ENCODE measurements around the gene GPX6.
"Not testable (repeated sequence)": the region's sequence is repeated elsewhere in the genome, so short reads cannot be mapped to it uniquely, and the experiment has no call there.

Gene GPX6

DNA sequence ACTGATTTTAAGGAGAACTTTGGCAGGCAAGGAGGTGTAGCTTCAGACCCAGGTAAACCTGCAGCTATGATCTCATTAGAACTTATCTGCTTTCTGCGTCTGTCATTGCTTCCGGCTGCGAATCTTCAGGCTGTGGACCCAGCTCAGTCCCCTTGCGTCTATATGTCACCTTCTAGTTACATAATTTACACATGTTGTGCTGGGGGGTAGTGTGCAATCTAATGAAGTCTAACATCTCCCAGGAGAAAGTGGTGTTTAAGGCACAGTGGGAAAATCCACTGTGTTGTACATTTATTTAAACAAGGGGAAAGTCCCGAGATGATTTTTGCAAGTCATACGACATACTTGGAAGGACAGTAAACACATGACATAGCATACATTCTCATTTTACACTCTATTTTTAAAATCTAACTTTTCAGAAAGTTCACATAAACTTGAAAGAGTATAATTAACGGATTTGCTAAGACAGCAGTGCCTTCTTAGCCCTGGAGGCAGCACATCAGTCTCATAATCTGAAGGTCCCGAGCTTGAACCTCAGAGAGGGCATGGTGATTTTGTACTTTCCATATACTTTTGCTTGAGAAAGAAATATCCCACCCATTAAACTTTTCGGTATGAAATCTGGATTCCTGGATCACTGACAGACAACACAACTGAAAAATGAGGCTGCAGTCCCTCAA is 35.2 kb downstream of the GPX6 start:
- ATAC-seq: no peak

DNA sequence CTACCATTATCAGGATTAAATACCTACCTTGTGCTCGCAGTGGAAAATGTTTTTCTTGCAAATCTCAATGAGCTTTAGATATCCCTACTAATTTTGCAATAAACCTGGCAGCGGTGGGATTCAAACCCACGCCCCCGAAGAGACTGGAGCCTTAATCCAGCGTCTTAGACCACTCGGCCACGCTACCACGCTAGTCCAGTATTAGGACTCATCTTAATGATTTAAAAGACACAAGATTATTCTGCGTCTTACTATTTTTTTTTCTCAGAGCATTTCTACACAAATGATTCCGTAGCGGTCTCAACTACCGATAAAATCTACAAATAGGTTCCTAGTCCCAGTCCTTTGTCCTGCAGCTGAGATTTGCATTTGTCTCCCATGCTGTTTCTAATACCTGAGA is 37.1 kb downstream of the GPX6 start:
- no peak for ATAC-seq

DNA sequence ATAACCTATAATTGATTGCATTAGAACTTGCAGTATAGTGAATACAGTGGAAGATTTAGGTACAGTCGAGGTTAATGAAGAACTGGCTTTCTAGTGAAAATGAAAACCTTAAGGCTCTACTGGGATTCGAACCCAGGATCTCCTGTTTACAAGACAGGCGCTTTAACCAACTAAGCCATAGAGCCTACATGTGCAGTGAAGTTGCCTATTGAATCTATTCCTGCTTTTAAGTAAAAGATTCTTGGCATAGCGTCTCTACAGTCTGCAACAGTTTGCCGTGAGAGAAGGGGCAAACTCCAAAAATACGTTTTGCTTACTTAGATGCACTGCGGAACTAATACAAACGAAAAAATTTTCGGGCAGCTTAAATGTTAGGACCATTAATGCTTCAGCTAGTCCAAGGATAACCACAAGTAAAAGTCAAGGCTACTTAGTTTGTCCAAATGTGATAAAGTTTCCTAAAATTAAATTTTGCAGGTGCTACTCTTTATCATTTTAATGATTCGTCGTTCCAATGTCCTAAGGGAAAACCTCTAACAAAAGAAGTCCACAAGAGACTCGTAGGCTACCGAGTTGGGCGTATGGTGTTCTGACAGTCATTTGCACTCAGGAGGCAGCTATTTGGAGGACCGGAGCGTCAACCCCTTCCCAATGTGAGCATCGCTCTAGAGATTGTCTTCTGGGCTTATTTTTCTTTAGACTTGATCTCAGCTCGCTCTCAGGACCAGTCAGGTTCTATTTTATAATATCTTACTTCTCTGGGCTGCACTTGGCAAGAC is 41.0 kb downstream of the GPX6 start:
- ATAC-seq: peak; percentile 38

DNA sequence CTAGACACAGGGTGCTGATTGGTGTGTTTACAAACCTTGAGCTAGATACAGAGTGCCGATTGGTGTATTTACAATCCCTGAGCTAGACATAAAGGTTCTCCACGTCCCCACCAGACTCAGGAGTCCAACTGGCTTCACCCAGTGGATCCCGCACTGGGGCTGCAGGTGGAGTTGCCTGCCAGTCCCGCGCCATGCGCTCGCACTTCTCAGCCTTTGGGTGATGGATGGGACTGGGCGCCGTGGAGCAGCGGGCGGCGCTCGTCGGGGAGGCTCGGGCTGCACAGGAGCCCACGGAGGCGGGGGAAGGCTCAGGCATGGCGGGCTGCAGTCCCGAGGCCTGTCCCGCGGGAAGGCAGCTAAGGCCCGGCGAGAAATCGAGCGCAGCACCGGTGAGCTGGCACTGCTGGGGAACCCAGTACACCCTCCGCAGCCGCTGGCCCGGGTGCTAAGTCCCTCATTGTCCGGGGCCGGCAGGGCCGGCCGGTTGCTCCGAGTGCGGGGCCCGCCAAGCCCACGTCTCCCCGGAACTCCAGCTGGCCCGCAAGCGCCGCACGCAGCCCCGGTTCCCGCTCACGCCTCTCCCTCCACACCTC is 46.3 kb downstream of the GPX6 start:
- not testable (repeated sequence) for ATAC-seq

DNA sequence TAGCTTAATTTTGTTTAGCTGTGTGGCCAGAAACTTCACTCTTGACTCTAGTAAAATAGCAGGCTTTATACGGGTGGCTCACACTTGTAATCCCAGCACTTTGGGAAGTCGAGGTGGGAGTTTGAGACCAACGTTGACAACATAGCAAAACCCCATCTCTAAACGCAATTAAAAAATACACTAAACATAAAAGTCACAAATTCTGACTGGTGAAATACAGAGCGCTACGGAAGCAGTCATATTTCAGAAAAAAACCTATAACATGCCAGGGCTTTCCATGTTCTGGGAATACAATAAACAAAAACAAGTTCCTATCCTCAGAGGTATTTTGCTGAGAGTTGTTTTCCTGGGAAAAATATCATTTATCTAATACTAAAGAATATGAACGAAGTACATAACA is 47.5 kb downstream of the GPX6 start:
- ATAC-seq: no peak

DNA sequence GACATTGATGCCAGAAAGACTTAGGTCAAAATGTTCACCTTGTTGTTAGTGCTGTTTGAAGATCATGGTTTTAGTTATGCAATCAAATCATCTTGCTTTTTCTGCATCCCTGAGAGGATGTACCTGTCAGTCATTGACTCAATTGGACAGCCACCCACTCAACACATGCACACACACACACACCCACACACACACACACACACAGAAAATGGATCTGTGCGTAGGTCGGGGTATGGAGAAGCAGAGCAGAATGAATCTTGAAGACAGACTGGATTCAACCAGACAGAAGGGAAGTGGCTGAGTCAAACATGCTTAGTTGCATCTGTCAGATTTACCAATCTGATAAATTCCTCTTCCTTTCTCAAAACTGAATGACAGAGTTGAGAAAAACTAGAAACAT is 53.2 kb downstream of the GPX6 start:
- ATAC-seq: no peak

DNA sequence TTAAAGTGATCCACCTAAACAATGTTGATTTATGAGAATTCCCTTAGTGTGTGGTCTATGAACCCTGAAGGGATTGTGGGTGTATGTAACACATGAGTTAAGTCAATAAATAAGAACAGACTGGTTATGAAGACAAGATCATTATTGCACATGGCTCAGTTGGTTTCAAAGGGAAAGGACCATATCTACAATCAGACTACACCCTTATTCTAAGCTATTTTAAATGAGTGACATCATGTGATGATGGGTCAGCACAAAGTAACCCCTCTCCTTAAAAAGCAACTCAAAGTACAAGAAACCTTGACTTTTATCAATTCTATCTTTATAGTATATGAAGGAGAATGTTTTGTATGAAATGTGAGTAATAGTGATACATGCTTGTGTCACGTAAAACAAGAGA is 57.0 kb downstream of the GPX6 start:
- peak in 1 of 2 donors; percentile 24 for ATAC-seq

Measured in activated CD4-positive, CD25-positive, alpha-beta regulatory T cell treated with anti-CD3 and anti-CD28 coated beads, Interleukin-2, amount 50 U/mL, for 24 hours (primary cell).